Breast epithelium (tissue), 4 donors: ENCODE data around the gene RTP3. TPM values are rescaled to one million over a fixed set of nuclear protein-coding genes. Genes with fewer than 3 reads are reported as not detected.
"Not testable (repeated sequence)": the region's sequence is repeated elsewhere in the genome, so short reads cannot be mapped to it uniquely, and the experiment has no call there.

Experiments
- DNase-seq, 2 donors: peaks; one replicate each; pipeline ENCODE4 v3.0.0-alpha.2; 2019; ENCODE audit warnings: low spot score in 2 of 2
- H3K27ac ChIP-seq, 2 donors: fragments of 200-600 bp; sonication (generic) in 1 of 2; one replicate each; pipeline ENCODE4 v1.5.1; 2016 to 2019; ENCODE audit warnings: mild to moderate bottlenecking in 1 of 2
- H3K27me3 ChIP-seq, 2 donors: fragments of 200-600 bp; sonication (generic) in 1 of 2; one replicate each; pipeline versions ENCODE4 v1.5.1 to v1.6.0; 2017 to 2019; ENCODE audit warnings: control low read depth in 1 of 2, mild to moderate bottlenecking in 1 of 2
- H3K36me3 ChIP-seq: fragments of 200-600 bp; one replicate; pipeline ENCODE4 v1.5.1; 2019
- H3K4me1 ChIP-seq, 2 donors: fragments of 200-600 bp; sonication (generic); one replicate each; pipeline ENCODE4 v1.5.1; 2016 to 2019; ENCODE audit warnings: control low read depth in 1 of 2
- H3K4me3 ChIP-seq, 3 donors: fragments of 200-600 bp; sonication (generic); 1 replicate in 2 of 3; 2 replicates in 1 of 3; pipeline ENCODE4 v1.5.1; 2016 to 2019; ENCODE audit warnings: mild to moderate bottlenecking in 3 of 3, moderate library complexity in 2 of 3
- H3K9me3 ChIP-seq, 2 donors: fragments of 200-600 bp; sonication (generic) in 1 of 2; one replicate each; pipeline ENCODE4 v1.5.1; 2016 to 2019; ENCODE audit warnings: control low read depth in 1 of 2
- CTCF ChIP-seq, 3 donors: fragments of 450-650 bp; IDR thresholded peaks; one replicate each; pipeline ENCODE4 v1.5.1; 2016 to 2017; ENCODE audit warnings: antibody characterized with exemption in 3 of 3, mild to moderate bottlenecking in 3 of 3, moderate library complexity in 3 of 3
- POLR2A ChIP-seq: fragments of 450-650 bp; IDR thresholded peaks from one replicate; pipeline ENCODE4 v1.6.1; 2016; ENCODE audit warnings: antibody characterized with exemption, mild to moderate bottlenecking, moderate library complexity
- POLR2AphosphoS5 ChIP-seq, 3 donors: sonication (generic); formaldehyde crosslinking; IDR thresholded peaks; one replicate each; pipeline ENCODE4 v1.6.1; 2017; ENCODE audit warnings: antibody characterized with exemption in 3 of 3
- intact Hi-C: fragments of 100-400 bp; cut with DNase I; formaldehyde crosslinking; loops from one replicate; pipeline ENCODE4 v1.15.1; 2023; ENCODE audit warnings: low total_unique reads
- total RNA-seq, 3 donors: library from RNA; depleted of rRNA; stranded (reverse); fragments of >200 nt; gene quantifications; one replicate each; pipeline ENCODE4 v1.1.0, GENCODE V29; 2016

RTP3 gene
- total RNA-seq, 3 donors from 2014 or later: not detected

GRCh38 chr3:46491089-46492070, 6.4 kb upstream of the RTP3 start:
- no peak for TF ChIP-seq POLR2A
- no peak for TF ChIP-seq POLR2AphosphoS5 (IDR thresholded peaks at IDR 0.05)
- no peak for TF ChIP-seq CTCF (IDR thresholded peaks at IDR 0.05)
- DNase-seq: no peak
- no peaks in the 10 kb centered on the region for H3K36me3 ChIP-seq
- no peak overlapping the region for H3K27ac ChIP-seq
- H3K9me3 ChIP-seq: no peaks in the 10 kb centered on the region
- H3K27me3 ChIP-seq: no peaks in the 10 kb centered on the region
- intact Hi-C loops: no loop called here
- H3K4me3 ChIP-seq: no peak overlapping the region
- H3K4me1 ChIP-seq: no peaks in the 10 kb centered on the region

- H3K4me3 ChIP-seq: no peak overlapping the region
- H3K27me3 ChIP-seq: no peaks in the 10 kb centered on the region
- no peaks in the 10 kb centered on the region for H3K36me3 ChIP-seq
- no peak for TF ChIP-seq POLR2AphosphoS5 (IDR thresholded peaks at IDR 0.05)
- no peak for TF ChIP-seq CTCF (IDR thresholded peaks at IDR 0.05)
- no peak for TF ChIP-seq POLR2A
- DNase-seq: no peak
- intact Hi-C loops: no loop called here
- H3K4me1 ChIP-seq: no peaks in the 10 kb centered on the region
- H3K27ac ChIP-seq: no peak overlapping the region
- H3K9me3 ChIP-seq: no peaks in the 10 kb centered on the region
Measured at GRCh38 chr3:46492890-46493547, 4.8 kb upstream of the RTP3 start.

GRCh38 chr3:46494491-46494890, 3.3 kb upstream of the RTP3 start:
- intact Hi-C loops, H3K4me3 ChIP-seq: not testable (repeated sequence)

GRCh38 chr3:46495901-46496456, 1.8 kb upstream of the RTP3 start:
- H3K27ac ChIP-seq: no peak overlapping the region
- TF ChIP-seq POLR2A (no peak), POLR2AphosphoS5 (IDR thresholded peaks at IDR 0.05) (no peak), CTCF (IDR thresholded peaks at IDR 0.05) (no peak)
- intact Hi-C loops: no loop called here
- no peaks in the 10 kb centered on the region for H3K9me3 ChIP-seq
- DNase-seq: no peak
- H3K27me3 ChIP-seq: no peaks in the 10 kb centered on the region
- H3K4me1 ChIP-seq: no peaks in the 10 kb centered on the region
- H3K36me3 ChIP-seq: no peaks in the 10 kb centered on the region
- no peak overlapping the region for H3K4me3 ChIP-seq

More at GRCh38 chr3:46494491-46494890, 3.3 kb upstream of the RTP3 start:
- not testable (repeated sequence) for H3K4me1 ChIP-seq, H3K27ac ChIP-seq, H3K9me3 ChIP-seq, H3K36me3 ChIP-seq, DNase-seq, H3K27me3 ChIP-seq

GRCh38 chr3:46496746-46497555, 825 bp upstream of the RTP3 start:
- H3K36me3 ChIP-seq: no peaks in the 10 kb centered on the region
- DNase-seq: no peak
- intact Hi-C loops: no loop called here
- H3K9me3 ChIP-seq: no peaks in the 10 kb centered on the region
- TF ChIP-seq POLR2A: no peak
- no peak for TF ChIP-seq CTCF (IDR thresholded peaks at IDR 0.05)
- no peak for TF ChIP-seq POLR2AphosphoS5 (IDR thresholded peaks at IDR 0.05)
- H3K4me1 ChIP-seq: no peaks in the 10 kb centered on the region
- no peaks in the 10 kb centered on the region for H3K27me3 ChIP-seq
- H3K4me3 ChIP-seq: no peak overlapping the region
- H3K27ac ChIP-seq: no peak overlapping the region
